Osteoblast (primary cell): ENCODE data around the gene COX7A2. TPM values are rescaled to one million over a fixed set of nuclear protein-coding genes. Genes with fewer than 3 reads are reported as not detected.

Source experiments
- DNase-seq: peaks from one replicate; pipeline ENCODE4 v3.0.0; 2011; ENCODE audit warnings: low spot score, mixed read lengths; ENCODE audit not compliant: insufficient read length; ENCODE audit errors: missing footprints
- H2AFZ ChIP-seq: 2 replicates; pipeline ENCODE4 v1.6.0; 2011; ENCODE audit warnings: mild to moderate bottlenecking, low read length
- H3K27ac ChIP-seq: 2 replicates; pipeline ENCODE4 v1.5.1; 2011; ENCODE audit warnings: mild to moderate bottlenecking, low read depth, low read length, moderate library complexity
- H3K27me3 ChIP-seq: 2 replicates; pipeline ENCODE4 v1.6.0; 2012; ENCODE audit warnings: mild to moderate bottlenecking, control low read depth, inconsistent platforms, low read length, moderate library complexity; ENCODE audit not compliant: insufficient read depth
- H3K36me3 ChIP-seq: 2 replicates; pipeline ENCODE4 v1.5.1; 2011; ENCODE audit warnings: mild to moderate bottlenecking, low read length, control low read depth, moderate library complexity; ENCODE audit not compliant: insufficient read depth
- H3K4me1 ChIP-seq: 2 replicates; pipeline ENCODE4 v1.5.1; 2011; ENCODE audit warnings: mild to moderate bottlenecking, low read length, control low read depth, moderate library complexity; ENCODE audit not compliant: insufficient read depth
- H3K4me2 ChIP-seq: 2 replicates; pipeline ENCODE4 v1.6.0; 2011; ENCODE audit warnings: mild to moderate bottlenecking, low read length; ENCODE audit not compliant: insufficient read depth
- H3K4me3 ChIP-seq: fragments of 200-600 bp; sonication (generic); 3 replicates; pipeline ENCODE4 v1.5.1; 2012; ENCODE audit warnings: mild to moderate bottlenecking, low read length, inconsistent platforms; ENCODE audit not compliant: insufficient read depth
- H3K79me2 ChIP-seq: 2 replicates; pipeline ENCODE4 v1.6.0; 2012; ENCODE audit warnings: mild to moderate bottlenecking, low read length, control low read depth, inconsistent platforms; ENCODE audit not compliant: insufficient read depth
- H3K9me3 ChIP-seq: 2 replicates; pipeline ENCODE4 v1.5.1; 2011; ENCODE audit warnings: low read depth, low read length, control low read depth
- H4K20me1 ChIP-seq: 2 replicates; pipeline ENCODE4 v1.6.0; 2012; ENCODE audit warnings: mild to moderate bottlenecking, low read length, control low read depth; ENCODE audit not compliant: insufficient read depth
- CTCF ChIP-seq: IDR thresholded peaks from 2 replicates; pipeline ENCODE4 v1.5.1; 2011; ENCODE audit warnings: mild to moderate bottlenecking, low read depth, low read length, moderate library complexity; ENCODE audit errors: extremely low read depth
- total RNA-seq: library from RNA; depleted of rRNA; stranded (reverse); fragments of >200 nt; gene quantifications from 2 replicates; pipeline ENCODE4 v1.2.3, GENCODE V29; 2012

Gene COX7A2
- total RNA-seq, 1 donor = 72.0 TPM

- Histone ChIP-seq H3K27ac (no peak overlapping the region), H3K4me3 (no peak overlapping the region), H3K36me3 (peaks cover 8% of the 10 kb centered on the region), H3K9me3 (no peaks in the 10 kb centered on the region), H3K27me3 (no peaks in the 10 kb centered on the region), H3K4me2 (no peak overlapping the region), H3K79me2 (no peaks in the 10 kb centered on the region), H2AFZ (no peak overlapping the region), H4K20me1 (no peaks in the 10 kb centered on the region), H3K4me1 (peaks cover 2% of the 10 kb centered on the region)
- no peak for TF ChIP-seq CTCF
- DNase-seq = no peak
These were observed 6.2 kb upstream of the COX7A2 start for GRCh38 chr6:75249837-75250236.

GRCh38 chr6:75246386-75246785 is 2.8 kb upstream of the COX7A2 start:
- H3K27me3 ChIP-seq = no peaks in the 10 kb centered on the region
- no peak overlapping the region for H3K27ac ChIP-seq
- H4K20me1 ChIP-seq = peaks cover 5% of the 10 kb centered on the region
- peaks cover 22% of the 10 kb centered on the region for H3K79me2 ChIP-seq
- H2AFZ ChIP-seq = no peak overlapping the region
- peaks cover under 1% of the 10 kb centered on the region for H3K36me3 ChIP-seq
- H3K4me1 ChIP-seq = peaks cover 12% of the 10 kb centered on the region
- H3K4me3 ChIP-seq = no peak overlapping the region
- DNase-seq = no peak
- TF ChIP-seq CTCF = no peak
- no peak overlapping the region for H3K4me2 ChIP-seq
- H3K9me3 ChIP-seq = no peaks in the 10 kb centered on the region

GRCh38 chr6:75244063-75244584 is 523 bp upstream of the COX7A2 start:
- H2AFZ ChIP-seq = peak overlapping the region; percentile 98
- TF ChIP-seq CTCF = no peak
- peak overlapping the region; percentile 82 for H3K4me2 ChIP-seq
- peaks cover 36% of the 10 kb centered on the region for H3K79me2 ChIP-seq
- H3K4me1 ChIP-seq = peaks cover 15% of the 10 kb centered on the region
- peak overlapping the region; percentile 99 for H3K4me3 ChIP-seq
- H4K20me1 ChIP-seq = peaks cover 14% of the 10 kb centered on the region
- no peaks in the 10 kb centered on the region for H3K9me3 ChIP-seq
- DNase-seq = peak; percentile 17
- H3K27ac ChIP-seq = peak overlapping the region; percentile 99
- no peaks in the 10 kb centered on the region for H3K27me3 ChIP-seq
- H3K36me3 ChIP-seq = peaks cover 17% of the 10 kb centered on the region

GRCh38 chr6:75236630-75237029 is 7.0 kb downstream of the COX7A2 start:
- H3K4me1 ChIP-seq = peaks cover 4% of the 10 kb centered on the region
- no peak for TF ChIP-seq CTCF
- H3K27ac ChIP-seq = no peak overlapping the region
- DNase-seq = no peak
- no peak overlapping the region for H2AFZ ChIP-seq
- H3K27me3 ChIP-seq = no peaks in the 10 kb centered on the region
- no peak overlapping the region for H3K4me2 ChIP-seq
- peaks cover 43% of the 10 kb centered on the region for H3K36me3 ChIP-seq
- peaks cover 9% of the 10 kb centered on the region for H4K20me1 ChIP-seq
- no peak overlapping the region for H3K4me3 ChIP-seq
- peaks cover 18% of the 10 kb centered on the region for H3K79me2 ChIP-seq
- no peaks in the 10 kb centered on the region for H3K9me3 ChIP-seq
